Retinal pigment epithelial cell (primary cell): ENCODE results near the gene VPS37B.

Source experiments
- DNase-seq: peaks from one replicate; pipeline ENCODE4 v3.0.0-alpha.2; 2010; ENCODE audit warnings: low read depth
- H3K4me3 ChIP-seq: 2 replicates; pipeline ENCODE4 v1.5.1; 2011; ENCODE audit warnings: mild to moderate bottlenecking, low read length, control low read depth, moderate library complexity
- TF ChIP-seq, protein P1 (sequence below): conservative IDR thresholded peaks from 2 replicates; pipeline ENCODE4 v1.5.1; 2011; ENCODE audit warnings: low read depth, low read length, control low read depth, inconsistent platforms

The VPS37B gene

DNA sequence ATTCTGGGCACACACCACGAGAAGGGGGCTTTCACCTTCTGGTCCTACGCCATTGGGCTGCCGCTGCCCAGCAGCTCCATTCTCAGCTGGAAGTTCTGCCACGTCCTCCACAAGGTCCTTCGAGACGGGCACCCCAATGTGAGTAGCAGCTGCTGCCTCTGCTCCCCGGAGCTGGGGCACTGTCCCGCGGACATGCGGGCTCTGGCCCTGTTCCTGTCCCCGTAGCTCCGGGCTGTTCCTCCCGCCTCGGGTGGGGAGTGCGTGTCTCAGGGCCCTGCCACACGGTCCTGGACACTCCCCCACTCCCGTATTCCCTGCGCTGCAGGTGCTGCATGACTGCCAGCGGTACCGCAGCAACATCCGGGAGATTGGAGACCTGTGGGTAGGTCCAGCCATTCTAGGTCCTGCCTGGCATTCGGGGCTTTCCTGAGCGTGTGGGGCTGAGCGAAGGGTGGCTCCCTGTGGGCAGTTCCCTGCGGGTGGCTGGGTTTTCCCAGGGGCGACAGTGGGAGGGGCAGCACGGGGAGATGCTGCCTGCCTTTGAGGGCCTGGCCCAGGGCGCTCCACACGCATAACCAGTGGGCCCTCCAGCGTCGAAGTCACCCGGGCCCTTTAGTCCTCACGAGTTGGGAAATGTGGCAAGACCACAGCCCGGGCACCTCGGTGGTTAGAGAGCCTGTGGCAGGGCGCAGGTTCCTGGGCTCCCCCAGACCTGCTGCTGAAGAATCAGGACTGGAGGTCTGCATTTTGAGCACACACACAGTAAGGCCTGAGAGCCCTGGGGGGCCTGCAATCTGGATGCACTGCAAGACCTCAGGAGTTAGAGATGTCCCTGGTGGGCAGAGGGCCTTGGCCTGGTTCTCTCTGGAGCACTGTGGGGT, 47.2 kb downstream of the VPS37B start:
- no peak for DNase-seq
- TF ChIP-seq, protein P1, sequence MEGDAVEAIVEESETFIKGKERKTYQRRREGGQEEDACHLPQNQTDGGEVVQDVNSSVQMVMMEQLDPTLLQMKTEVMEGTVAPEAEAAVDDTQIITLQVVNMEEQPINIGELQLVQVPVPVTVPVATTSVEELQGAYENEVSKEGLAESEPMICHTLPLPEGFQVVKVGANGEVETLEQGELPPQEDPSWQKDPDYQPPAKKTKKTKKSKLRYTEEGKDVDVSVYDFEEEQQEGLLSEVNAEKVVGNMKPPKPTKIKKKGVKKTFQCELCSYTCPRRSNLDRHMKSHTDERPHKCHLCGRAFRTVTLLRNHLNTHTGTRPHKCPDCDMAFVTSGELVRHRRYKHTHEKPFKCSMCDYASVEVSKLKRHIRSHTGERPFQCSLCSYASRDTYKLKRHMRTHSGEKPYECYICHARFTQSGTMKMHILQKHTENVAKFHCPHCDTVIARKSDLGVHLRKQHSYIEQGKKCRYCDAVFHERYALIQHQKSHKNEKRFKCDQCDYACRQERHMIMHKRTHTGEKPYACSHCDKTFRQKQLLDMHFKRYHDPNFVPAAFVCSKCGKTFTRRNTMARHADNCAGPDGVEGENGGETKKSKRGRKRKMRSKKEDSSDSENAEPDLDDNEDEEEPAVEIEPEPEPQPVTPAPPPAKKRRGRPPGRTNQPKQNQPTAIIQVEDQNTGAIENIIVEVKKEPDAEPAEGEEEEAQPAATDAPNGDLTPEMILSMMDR, result no peak
- H3K4me3 ChIP-seq, result no peak overlapping the region

DNA sequence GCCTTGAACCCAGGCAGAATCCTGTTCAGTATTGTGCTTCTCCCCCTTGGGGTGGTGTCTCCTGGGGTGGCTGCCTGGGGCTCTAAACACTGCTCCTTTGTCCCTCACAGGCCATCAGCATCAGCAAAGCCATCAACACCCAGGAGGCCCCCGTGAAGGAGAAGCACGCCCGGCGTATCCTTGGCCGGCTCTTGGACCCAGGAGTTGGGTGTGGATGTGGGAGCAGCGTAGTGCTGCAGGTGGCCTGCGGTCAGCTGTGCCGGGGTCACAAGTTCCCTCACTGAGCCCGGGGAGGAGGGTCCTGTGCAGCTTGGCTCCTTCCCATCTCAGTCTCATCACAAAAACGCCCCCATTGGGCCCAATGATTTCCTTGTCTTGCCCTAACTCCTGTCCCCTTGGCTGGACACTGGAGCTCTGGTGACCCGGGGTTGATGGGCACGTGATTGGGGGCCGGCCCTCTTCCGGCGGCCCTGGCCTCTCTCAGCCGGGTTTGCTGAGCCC, 48.0 kb downstream of the VPS37B start:
- DNase-seq, result no peak
- no peak overlapping the region for H3K4me3 ChIP-seq
- TF ChIP-seq, protein P1, result no peak

DNA sequence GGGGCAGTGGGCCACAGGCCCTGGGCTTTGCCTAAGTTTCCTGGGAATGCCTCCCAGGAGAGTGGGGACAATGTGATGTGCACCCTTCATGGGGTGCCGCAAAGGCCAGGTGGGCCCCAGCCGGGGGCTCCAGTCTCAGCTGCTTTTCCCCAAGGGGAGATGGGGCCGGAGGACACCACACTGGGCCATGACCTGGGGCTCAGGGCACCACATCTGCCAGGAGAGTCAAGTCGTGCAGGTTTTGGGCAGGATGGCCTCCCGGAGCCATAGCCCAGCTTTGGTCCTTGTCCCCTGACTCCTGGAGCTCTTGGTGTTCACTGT, 48.4 kb downstream of the VPS37B start:
- H3K4me3 ChIP-seq, result no peak overlapping the region
- DNase-seq, result no peak
- TF ChIP-seq, protein P1, result no peak

DNA sequence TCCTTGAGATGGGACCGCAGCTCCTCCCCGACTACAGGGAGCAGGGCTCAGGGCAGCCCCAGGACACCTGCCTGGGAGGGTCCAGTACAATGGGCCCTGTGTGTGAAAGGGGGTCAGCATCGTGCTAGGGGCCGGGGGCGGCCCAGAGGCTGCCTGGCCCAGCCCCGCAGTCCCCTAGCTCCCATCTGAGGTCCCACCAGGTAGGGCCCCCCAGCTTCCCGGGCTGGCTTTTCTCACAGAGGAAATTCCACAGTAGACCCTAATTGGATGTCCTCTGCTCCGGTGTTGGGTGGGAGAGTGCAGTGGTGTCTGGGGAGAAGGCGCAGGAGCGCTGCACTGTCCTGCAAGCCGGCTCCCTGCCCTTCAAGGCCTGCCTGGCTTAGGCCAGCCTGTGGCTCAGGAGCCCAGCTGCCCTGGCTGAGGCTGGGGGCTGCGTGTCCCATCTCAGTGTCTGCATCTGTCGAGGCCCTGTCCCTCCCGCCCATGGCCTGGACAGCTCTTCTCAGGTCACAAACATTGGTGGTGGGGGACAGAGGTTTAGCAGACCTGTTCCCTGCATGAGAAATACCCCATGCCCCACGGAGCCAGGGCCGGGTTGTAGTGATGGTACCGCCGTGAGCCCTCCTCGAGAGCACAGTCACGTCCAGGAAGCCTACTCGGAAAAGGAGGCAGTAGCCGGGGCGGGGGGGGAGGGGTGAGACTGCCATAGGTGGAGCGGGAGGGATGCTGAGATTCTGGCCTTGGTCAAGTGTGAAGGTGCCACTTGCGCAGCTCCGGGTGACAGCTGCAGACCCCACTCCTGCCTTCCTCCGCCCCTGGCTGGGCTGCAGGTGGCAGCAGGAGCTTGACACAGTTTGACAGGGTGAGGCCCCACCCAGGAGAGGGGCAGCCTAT, 49.1 kb downstream of the VPS37B start:
- H3K4me3 ChIP-seq, result no peak overlapping the region
- no peak for DNase-seq
- TF ChIP-seq, protein P1, result no peak

DNA sequence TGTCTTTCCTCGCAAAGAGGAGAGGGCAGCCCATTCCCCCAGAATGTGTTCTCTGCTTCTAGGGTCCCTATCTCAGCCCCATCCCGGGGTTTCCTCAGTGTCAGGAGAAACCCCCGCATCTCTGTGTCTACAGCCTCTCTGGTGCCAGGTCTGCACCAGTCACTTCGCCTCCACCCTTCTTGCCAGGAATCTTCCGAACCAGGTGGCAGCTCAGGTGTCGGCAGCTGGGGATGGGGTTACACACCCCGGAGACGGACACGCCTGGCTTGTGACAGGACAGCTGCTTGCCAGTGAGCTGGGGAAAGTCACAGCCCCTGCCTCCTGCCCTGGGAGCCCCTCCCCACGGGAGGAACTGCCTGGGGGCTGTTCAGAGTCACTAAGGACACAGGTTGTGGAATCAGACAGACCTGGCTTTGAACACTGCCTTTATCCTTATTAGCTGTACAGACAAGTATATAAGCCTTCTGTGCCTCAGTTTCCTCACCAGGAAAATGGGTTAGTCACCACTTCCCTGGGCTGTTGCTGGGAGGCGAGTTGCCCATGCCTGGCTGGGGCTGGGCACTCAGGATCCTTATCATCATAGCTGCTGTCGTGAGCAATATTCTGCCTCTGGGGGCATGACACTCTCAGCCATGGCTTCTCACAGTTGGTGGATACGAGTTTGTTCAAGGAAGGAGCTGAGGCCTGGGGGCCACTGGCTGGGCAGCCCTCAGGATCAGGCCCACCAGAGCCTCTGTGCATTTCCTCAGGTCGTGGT, 49.9 kb downstream of the VPS37B start:
- no peak for DNase-seq
- TF ChIP-seq, protein P1, result no peak
- H3K4me3 ChIP-seq, result no peak overlapping the region

DNA sequence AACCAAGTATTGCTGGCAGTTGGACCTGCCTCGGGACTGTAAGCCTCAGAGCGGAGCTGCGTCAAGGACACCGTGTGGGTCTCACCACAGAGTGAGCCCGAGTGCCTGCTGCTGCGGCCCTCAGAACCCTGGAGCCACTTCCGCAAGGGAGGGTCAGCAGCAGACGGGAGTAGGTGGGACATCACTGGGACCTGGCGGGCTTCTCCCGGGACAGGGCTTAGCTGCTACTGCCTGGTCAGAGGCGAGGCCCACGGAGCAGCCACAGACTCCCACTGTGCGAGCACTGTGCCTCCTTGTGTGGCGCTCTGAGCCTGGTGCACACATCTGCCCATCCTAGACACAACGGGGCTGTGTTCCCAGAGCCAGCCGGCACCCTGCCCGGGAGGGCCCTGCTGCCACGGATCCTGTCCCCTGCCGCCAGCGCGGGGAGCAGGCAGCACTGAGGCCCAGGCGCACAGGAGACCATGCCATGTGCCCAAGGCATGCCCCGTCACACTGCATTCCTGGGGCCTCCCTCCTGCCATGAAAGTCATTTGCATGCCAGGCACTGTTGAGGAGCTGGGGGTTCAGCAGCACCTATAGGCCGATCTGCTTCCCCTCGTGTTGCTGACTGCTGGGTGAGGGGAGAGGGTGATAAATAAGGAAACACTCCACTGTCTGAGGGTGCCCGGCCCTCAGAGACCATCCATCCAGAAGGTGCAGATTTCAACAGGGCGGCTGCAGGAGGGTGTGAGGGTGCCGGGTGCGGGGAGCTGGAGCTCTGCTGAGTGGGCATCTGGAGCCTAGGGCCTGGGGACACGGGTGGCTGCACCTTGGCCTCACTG, 50.7 kb downstream of the VPS37B start:
- no peak for DNase-seq
- no peak overlapping the region for H3K4me3 ChIP-seq
- TF ChIP-seq, protein P1, result no peak
